GM23248 (cell line): ENCODE data around the gene ERGIC1. TPM values are rescaled to one million over a fixed set of nuclear protein-coding genes. Genes with fewer than 3 reads are reported as not detected.

ENCODE experiments used
- DNase-seq: peaks from one replicate; pipeline ENCODE4 v3.0.0-alpha.2; 2015
- H2AFZ ChIP-seq: fragments of 200-600 bp; sonication (generic); 2 replicates; pipeline ENCODE4 v1.6.1; 2016; ENCODE audit warnings: antibody characterized with exemption
- H3F3A ChIP-seq: fragments of 200-600 bp; sonication (generic); 2 replicates; pipeline ENCODE4 v1.6.1; 2016; ENCODE audit warnings: mild to moderate bottlenecking, antibody characterized with exemption, mixed run types; ENCODE audit not compliant: insufficient read depth
- H3K27ac ChIP-seq: fragments of 200-600 bp; sonication (generic); 2 replicates; pipeline ENCODE4 v1.5.1; 2016; ENCODE audit warnings: mild to moderate bottlenecking
- H3K27me3 ChIP-seq: fragments of 200-600 bp; sonication (generic); replicated peaks from 2 replicates; pipeline ENCODE4 v1.6.1; 2016; ENCODE audit warnings: mild to moderate bottlenecking; ENCODE audit not compliant: insufficient read depth
- H3K36me3 ChIP-seq: fragments of 200-600 bp; sonication (generic); 2 replicates; pipeline ENCODE4 v1.6.1; 2016; ENCODE audit warnings: low read depth, mild to moderate bottlenecking
- H3K4me1 ChIP-seq: fragments of 200-600 bp; sonication (generic); 2 replicates; pipeline ENCODE4 v1.6.1; 2016; ENCODE audit warnings: mild to moderate bottlenecking; ENCODE audit not compliant: insufficient read depth
- H3K4me2 ChIP-seq: fragments of 200-600 bp; sonication (generic); one replicate; pipeline ENCODE4 v1.6.1; 2016; ENCODE audit warnings: mild to moderate bottlenecking; ENCODE audit not compliant: unreplicated experiment
- H3K4me3 ChIP-seq: fragments of 200-600 bp; sonication (generic); 2 replicates; pipeline ENCODE4 v1.5.1; 2016; ENCODE audit warnings: mild to moderate bottlenecking
- H3K79me2 ChIP-seq: fragments of 200-600 bp; sonication (generic); 2 replicates; pipeline ENCODE4 v1.6.1; 2016; ENCODE audit warnings: mild to moderate bottlenecking; ENCODE audit not compliant: insufficient read depth
- H3K9ac ChIP-seq: fragments of 200-600 bp; sonication (generic); 2 replicates; pipeline ENCODE4 v1.6.1; 2016; ENCODE audit warnings: mild to moderate bottlenecking
- H3K9me2 ChIP-seq: fragments of 200-600 bp; sonication (generic); 2 replicates; pipeline ENCODE4 v1.6.1; 2016; ENCODE audit warnings: mixed run types, mild to moderate bottlenecking, moderate library complexity; ENCODE audit not compliant: insufficient read depth
- H3K9me3 ChIP-seq: fragments of 200-600 bp; sonication (generic); one replicate; pipeline ENCODE4 v1.6.1; 2017; ENCODE audit warnings: low read depth
- H4K20me1 ChIP-seq: fragments of 200-600 bp; sonication (generic); 2 replicates; pipeline ENCODE4 v1.6.0; 2016; ENCODE audit not compliant: insufficient read depth
- EZH2 ChIP-seq: fragments of 200-600 bp; sonication (generic); IDR thresholded peaks from 2 replicates; pipeline ENCODE4 v1.6.1; 2018; ENCODE audit warnings: antibody characterized with exemption, mild to moderate bottlenecking; ENCODE audit not compliant: insufficient read depth, poor library complexity, severe bottlenecking
- EZH2phosphoT487 ChIP-seq: fragments of 200-600 bp; sonication (generic); IDR thresholded peaks from 2 replicates; pipeline ENCODE4 v1.6.1; 2018; ENCODE audit warnings: antibody characterized with exemption, moderate library complexity, mild to moderate bottlenecking, low read depth; ENCODE audit not compliant: insufficient read depth
- WGBS, 2 experiments: methylation state at CpG; one replicate each; pipeline ENCODE4 v1.1.6; 2015 to 2017; ENCODE audit warnings: low lambda C conversion rate in 2 of 2, low coverage in 1 of 2; ENCODE audit errors: missing lambda C conversion rate in 2 of 2; 5-methylcytosine and 5-hydroxymethylcytosine counted together
- in situ Hi-C: fragments of 300-500 bp; cut with MboI; formaldehyde crosslinking; loops from 2 replicates; pipeline ENCODE4 v1.15.0; 2020
- polyA plus RNA-seq: library from polyadenylated mRNA; unstranded; fragments of >200 nt; fragmentation: Nextera tagmentation; extraction: Ambion mirVana; gene quantifications from 2 replicates; pipeline ENCODE4 v1.2.1, GENCODE V29; 2016
- total RNA-seq: library from RNA; depleted of rRNA; stranded (reverse); fragments of >200 nt; shearing (Covaris generic); gene quantifications from 2 replicates; pipeline ENCODE4 v1.2.3, GENCODE V29; 2014

The ERGIC1 gene
- total and polyA plus RNA-seq, 2 experiments from 2014 or later: 66.4 to 235 TPM

DNA sequence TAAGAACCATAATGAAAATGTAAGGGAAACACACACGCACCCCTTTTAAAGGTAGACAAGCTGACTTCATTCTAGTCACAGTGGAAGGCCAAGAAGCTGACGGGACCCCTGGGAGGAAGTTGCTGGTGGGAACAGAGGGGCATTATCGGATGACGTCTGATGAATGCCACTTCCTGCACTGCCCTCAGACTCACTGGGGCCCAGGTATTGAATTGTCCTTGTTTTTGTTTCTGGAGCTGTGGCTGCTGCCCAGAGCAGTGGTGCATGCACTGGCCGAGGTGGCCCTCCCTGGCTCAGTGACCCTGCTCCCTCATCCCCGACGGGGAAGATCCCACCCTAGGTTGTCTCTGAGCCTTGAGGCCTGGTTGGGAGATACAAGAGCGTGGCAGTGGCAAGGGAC, 109.9 kb downstream of the ERGIC1 start:
- H3K27me3 ChIP-seq: no peaks in the 10 kb centered on the region
- H3K27ac ChIP-seq: peak overlapping the region; percentile 95
- peak overlapping the region; percentile 77 for H3K9ac ChIP-seq
- no peak for DNase-seq
- H3K4me2 ChIP-seq: no peak overlapping the region
- TF ChIP-seq EZH2: no peak
- no peak for TF ChIP-seq EZH2phosphoT487
- H4K20me1 ChIP-seq: no peaks in the 10 kb centered on the region
- in situ Hi-C loops: loop anchor here (25.0 kb wide), 1 partner anchor 482 kb away; the partner anchor contains the start of gene SH3PXD2B
- 86% methylated on average over 8 of the region's 8 CpGs for WGBS, 2 experiments
- H3K9me2 ChIP-seq: no peaks in the 10 kb centered on the region
- 0 out of 2 replicates have a peak, but pooled peaks cover 7% of the 10 kb centered on the region for H3K79me2 ChIP-seq
- H2AFZ ChIP-seq: no peak overlapping the region
- H3K4me1 ChIP-seq: peaks cover 31% of the 10 kb centered on the region
- H3K9me3 ChIP-seq: no peaks in the 10 kb centered on the region
- no peaks in the 10 kb centered on the region; the same call in 1 of the 2 replicates for H3K36me3 ChIP-seq
- H3K4me3 ChIP-seq: no peak overlapping the region
- peaks cover 29% of the 10 kb centered on the region for H3F3A ChIP-seq

- peak; percentile 72 for DNase-seq
- peak overlapping the region; percentile 77 for H3K9ac ChIP-seq
- H3K9me3 ChIP-seq: no peaks in the 10 kb centered on the region
- H3K36me3 ChIP-seq: no peaks in the 10 kb centered on the region; the same call in 1 of the 2 replicates
- peaks cover 31% of the 10 kb centered on the region for H3K4me1 ChIP-seq
- H3F3A ChIP-seq: peaks cover 29% of the 10 kb centered on the region
- in situ Hi-C loops: loop anchor here (25.0 kb wide), 1 partner anchor 482 kb away; the partner anchor contains the start of gene SH3PXD2B
- no peak overlapping the region for H3K4me3 ChIP-seq
- 63 to 70% methylated on average over 6 of the region's 6 CpGs for WGBS, 2 experiments
- H3K27ac ChIP-seq: peak overlapping the region; percentile 95
- H2AFZ ChIP-seq: no peak overlapping the region
- H3K4me2 ChIP-seq: no peak overlapping the region
- H3K9me2 ChIP-seq: no peaks in the 10 kb centered on the region
- H4K20me1 ChIP-seq: no peaks in the 10 kb centered on the region
- 0 out of 2 replicates have a peak, but pooled peaks cover 7% of the 10 kb centered on the region for H3K79me2 ChIP-seq
- TF ChIP-seq EZH2phosphoT487: no peak
- no peak for TF ChIP-seq EZH2
- no peaks in the 10 kb centered on the region for H3K27me3 ChIP-seq
Observed at GRCh38 chr5:172944741-172945140, 110.7 kb downstream of the ERGIC1 start.

GRCh38 chr5:172945151-172945550, 111.1 kb downstream of the ERGIC1 start:
- H2AFZ ChIP-seq: no peak overlapping the region
- H3K9me3 ChIP-seq: no peaks in the 10 kb centered on the region
- 0 out of 2 replicates have a peak, but pooled peaks cover 7% of the 10 kb centered on the region for H3K79me2 ChIP-seq
- H3K9ac ChIP-seq: peak overlapping the region; percentile 77
- H3K4me2 ChIP-seq: no peak overlapping the region
- H3K27me3 ChIP-seq: no peaks in the 10 kb centered on the region
- H3K27ac ChIP-seq: peak overlapping the region; percentile 95
- H3F3A ChIP-seq: peaks cover 29% of the 10 kb centered on the region
- 98 to 99% methylated on average over 6 of the region's 6 CpGs for WGBS, 2 experiments
- in situ Hi-C loops: loop anchor here (25.0 kb wide), 1 partner anchor 483 kb away; the partner anchor contains the start of gene SH3PXD2B
- no peaks in the 10 kb centered on the region for H3K9me2 ChIP-seq
- H3K36me3 ChIP-seq: no peaks in the 10 kb centered on the region; the same call in 1 of the 2 replicates
- no peak for DNase-seq
- TF ChIP-seq EZH2phosphoT487 (no peak), EZH2 (no peak)
- no peak overlapping the region for H3K4me3 ChIP-seq
- H3K4me1 ChIP-seq: peaks cover 31% of the 10 kb centered on the region
- H4K20me1 ChIP-seq: no peaks in the 10 kb centered on the region

- H2AFZ ChIP-seq: no peak overlapping the region
- no peaks in the 10 kb centered on the region for H4K20me1 ChIP-seq
- no peaks in the 10 kb centered on the region for H3K27me3 ChIP-seq
- no peak overlapping the region for H3K4me2 ChIP-seq
- H3K9ac ChIP-seq: no peak overlapping the region
- in situ Hi-C loops: loop anchor here (25.0 kb wide), 1 partner anchor 484 kb away; the partner anchor contains the start of gene SH3PXD2B
- no peak for DNase-seq
- H3K27ac ChIP-seq: no peak overlapping the region
- H3K4me1 ChIP-seq: peaks cover 32% of the 10 kb centered on the region
- TF ChIP-seq EZH2: no peak
- no peak for TF ChIP-seq EZH2phosphoT487
- WGBS, 2 experiments: 92 to 94% methylated on average over 7 of the region's 7 CpGs
- H3K9me3 ChIP-seq: no peaks in the 10 kb centered on the region
- no peak overlapping the region for H3K4me3 ChIP-seq
- no peaks in the 10 kb centered on the region for H3K9me2 ChIP-seq
- peaks cover 37% of the 10 kb centered on the region for H3F3A ChIP-seq
- no peaks in the 10 kb centered on the region for H3K36me3 ChIP-seq
- H3K79me2 ChIP-seq: 0 out of 2 replicates have a peak, but pooled peaks cover 7% of the 10 kb centered on the region
Observed at GRCh38 chr5:172946146-172946545, 112.1 kb downstream of the ERGIC1 start.
